Measurements from ENCODE around the gene TBC1D5.

DNA sequence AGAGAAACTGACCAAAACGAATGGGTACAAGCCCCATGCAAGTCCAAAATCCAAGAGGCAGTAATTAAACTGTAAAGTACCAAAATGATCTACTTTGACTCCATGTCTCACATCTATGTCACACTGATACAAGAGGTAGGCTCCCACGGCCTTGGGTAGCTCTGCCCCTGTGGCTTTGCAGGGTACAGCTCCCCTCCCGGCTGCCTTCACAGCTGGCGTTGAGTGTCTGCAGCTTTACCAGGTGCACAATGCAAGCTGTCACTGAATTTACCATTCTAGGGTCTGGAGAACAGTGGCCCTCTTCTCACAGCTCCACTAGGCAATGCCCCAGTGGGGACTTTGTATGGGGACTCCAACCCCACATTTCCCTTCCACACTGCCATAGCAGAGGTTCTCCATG lies 308.6 kb downstream of the TBC1D5 start:
- TF ChIP-seq, protein P1, sequence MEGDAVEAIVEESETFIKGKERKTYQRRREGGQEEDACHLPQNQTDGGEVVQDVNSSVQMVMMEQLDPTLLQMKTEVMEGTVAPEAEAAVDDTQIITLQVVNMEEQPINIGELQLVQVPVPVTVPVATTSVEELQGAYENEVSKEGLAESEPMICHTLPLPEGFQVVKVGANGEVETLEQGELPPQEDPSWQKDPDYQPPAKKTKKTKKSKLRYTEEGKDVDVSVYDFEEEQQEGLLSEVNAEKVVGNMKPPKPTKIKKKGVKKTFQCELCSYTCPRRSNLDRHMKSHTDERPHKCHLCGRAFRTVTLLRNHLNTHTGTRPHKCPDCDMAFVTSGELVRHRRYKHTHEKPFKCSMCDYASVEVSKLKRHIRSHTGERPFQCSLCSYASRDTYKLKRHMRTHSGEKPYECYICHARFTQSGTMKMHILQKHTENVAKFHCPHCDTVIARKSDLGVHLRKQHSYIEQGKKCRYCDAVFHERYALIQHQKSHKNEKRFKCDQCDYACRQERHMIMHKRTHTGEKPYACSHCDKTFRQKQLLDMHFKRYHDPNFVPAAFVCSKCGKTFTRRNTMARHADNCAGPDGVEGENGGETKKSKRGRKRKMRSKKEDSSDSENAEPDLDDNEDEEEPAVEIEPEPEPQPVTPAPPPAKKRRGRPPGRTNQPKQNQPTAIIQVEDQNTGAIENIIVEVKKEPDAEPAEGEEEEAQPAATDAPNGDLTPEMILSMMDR (IDR thresholded peaks at IDR 0.05) = no peak
- TF ChIP-seq POLR2A (IDR thresholded peaks at IDR 0.05) (no peak), POLR2AphosphoS5 (IDR thresholded peaks at IDR 0.05) (no peak)

Measured in breast epithelium (tissue), 3 donors.